Limb (tissue), 2 donors: Measurements from ENCODE around the gene UBL4A.

ENCODE experiments used
- DNase-seq, 2 donors: peaks; one replicate each; pipeline ENCODE4 v3.0.0-alpha.2; 2016; ENCODE audit errors: extremely low spot score in 2 of 2

UBL4A gene

DNA sequence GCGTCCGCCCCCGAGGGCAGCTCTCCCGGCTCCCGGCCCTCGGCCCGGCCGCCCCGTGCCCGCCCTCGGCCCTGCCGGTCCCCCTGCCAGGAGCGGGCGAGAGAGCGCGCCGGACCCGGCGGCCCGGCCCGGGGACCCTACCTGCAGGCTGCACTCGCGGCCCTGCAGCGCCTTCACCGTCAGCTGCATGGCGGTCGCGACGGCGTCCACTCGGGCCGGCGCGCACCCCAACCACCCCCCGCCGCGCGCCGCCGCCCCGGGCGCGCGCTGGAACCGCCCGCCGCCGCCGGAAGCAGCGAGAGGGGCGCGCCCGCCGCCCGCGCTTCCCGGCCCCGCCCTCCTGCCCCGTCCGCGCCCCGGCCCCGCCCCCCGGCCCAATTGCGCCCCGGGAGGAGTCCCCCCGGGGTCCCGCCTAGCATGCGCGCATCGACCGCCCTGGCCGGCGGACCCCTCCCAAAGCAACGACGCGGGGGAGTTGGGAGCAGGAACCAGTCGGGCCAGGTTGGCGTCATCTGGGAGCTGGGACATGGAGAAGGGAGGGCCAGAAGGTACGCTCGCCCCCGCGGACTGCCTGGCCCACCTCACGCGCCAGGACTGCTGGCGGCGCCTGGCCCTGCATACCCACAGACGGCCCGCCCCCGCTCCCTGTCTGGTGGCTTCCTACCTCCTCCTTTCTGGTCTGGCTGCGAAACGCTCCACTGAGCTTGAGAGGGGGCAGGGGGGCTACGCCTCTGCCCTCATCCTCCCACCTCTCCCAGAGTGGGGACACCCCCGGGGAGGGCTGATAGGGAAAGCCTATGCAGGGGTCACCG, at the start of gene UBL4A:
Gene UBL4A, minus strand, starts transcription at position 220 of the 812 bp plus-strand sequence. Its CDS starts 31 bp downstream, at position 189.
- DNase-seq: peak; percentile 15 to 77

GRCh38 chrX:154535892-154536291, 49.5 kb upstream of the UBL4A start:
- DNase-seq: no peak

DNA sequence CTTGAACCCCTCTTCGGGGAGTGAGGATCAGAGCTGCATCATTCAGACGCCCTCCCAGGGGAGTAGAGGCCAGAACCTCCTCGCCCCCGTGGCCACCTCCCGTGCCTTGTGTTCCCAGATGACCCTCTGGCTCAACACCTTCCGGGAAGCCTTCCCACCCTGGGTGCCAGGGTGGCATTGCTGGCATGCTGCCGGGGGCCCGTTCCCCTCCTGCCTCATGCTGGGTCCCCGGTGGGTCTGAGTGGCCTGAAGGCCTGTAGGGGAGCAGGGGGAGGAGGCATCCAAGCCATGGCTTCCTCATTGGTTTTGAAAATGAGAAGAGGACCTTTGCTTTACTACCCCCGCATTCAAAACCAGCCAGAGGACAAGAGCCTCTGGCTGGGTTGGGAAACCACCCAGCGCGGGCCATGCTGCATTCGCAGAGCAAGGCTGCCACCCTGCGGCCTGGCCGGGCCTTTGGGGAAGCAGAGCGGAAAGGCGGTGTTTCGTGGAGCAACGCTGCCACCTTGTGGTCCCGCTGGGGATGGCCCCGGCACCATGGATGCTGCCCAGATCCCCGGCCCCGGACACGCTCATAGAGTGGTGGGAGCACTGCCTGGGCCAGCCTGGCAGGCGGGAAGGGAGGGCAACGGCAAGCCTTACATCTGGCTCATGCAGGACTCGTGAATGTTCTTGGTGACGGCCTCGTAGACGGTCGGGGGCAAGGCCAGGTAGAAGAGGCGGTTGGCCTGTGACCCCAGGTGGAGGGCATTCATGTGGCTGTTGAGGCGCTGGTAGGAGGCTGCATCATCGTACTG, 48.3 kb upstream of the UBL4A start:
- DNase-seq: peak; percentile 72 to 90

DNA sequence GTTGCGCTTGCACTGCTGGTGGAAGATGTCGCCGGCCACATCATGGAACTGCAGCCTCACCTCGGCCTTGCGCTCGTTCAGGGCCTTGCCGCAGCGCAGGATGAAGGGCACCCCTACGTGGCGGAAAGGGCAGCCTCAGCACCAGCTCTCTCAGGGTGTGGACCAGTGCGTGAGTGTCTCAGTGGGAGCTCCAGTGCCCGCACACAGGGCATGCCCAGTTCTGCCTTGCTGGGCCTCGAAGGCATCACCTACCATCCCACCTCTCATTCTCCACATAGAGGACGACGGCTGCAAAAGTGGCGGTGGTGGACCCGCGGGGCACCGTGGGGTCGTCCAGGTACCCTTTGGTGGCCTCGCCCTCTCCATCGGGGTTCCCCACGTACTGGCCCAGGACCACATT, 46.3 kb upstream of the UBL4A start:
- DNase-seq: no peak

- DNase-seq: no peak
These were observed 45.2 kb upstream of the UBL4A start for GRCh38 chrX:154531626-154532025.

DNA sequence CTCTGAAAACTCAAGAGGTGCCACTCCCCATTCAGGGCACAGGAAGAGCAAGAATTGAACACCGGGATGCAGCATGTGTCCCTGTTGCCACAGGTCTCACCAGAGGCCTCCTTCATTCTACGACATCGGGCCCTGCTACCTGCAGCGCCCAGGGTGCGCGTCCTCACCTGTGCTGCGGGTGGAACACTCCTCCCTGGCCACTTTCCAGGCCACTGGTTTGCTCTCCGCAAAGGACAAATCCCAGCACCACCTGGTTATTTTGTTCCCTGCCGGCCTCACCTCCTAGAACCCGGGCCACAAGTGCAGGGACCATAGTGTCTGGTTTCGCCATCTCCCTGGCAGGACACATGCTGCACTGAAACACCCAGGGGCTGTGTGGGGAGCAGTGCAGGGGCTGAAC, 43.9 kb upstream of the UBL4A start:
- DNase-seq: no peak

GRCh38 chrX:154529206-154529612, 42.8 kb upstream of the UBL4A start:
- no peak for DNase-seq

- DNase-seq: peak; percentile 81 to 88
These were observed 40.7 kb upstream of the UBL4A start for GRCh38 chrX:154526901-154527675.

DNA sequence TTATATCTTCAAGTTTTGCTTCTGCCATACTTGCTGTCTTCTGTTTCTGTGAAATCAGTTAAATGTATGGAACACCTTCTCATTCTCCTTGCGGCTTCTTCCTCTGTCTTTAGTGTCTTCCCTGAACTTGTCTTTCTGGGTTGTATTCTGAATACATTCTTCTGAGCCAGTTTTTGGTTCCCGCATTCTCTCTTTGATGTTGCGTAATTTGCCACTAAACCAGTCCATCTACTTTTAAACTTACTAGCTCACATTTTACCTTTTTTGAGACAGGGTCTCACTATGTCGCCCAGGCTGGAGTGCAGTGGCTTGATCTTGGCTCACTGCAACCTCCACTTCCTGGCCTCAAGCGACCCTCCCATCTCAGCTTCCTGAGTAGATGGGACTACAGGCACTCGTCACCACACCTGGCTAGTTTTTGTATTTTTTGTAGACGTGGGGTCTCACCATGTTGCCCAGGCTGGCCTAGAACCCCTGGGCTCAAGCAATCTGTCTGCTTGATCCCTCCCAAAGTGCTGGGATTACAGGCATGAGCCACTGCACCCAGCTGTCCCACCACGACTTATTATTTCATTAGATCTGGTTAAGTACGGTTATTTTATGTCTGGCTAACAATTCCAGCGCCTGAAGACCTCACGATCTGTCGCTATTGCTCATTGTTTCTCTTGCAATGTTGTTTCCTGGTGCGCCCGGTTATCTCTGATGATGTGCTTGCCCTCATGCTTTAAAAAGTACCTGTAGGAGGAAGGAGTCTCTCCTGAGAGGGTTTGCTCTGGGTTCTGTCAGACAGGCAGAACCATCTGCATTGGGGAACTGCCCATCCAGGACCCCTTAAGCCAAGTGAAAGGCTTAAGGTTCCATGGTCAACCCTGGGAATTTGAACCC, 39.4 kb upstream of the UBL4A start:
- no peak for DNase-seq

- no peak for DNase-seq
These were observed 33.0 kb upstream of the UBL4A start for GRCh38 chrX:154519389-154519788.

GRCh38 chrX:154517101-154517781, 30.8 kb upstream of the UBL4A start:
- DNase-seq: no peak

DNA sequence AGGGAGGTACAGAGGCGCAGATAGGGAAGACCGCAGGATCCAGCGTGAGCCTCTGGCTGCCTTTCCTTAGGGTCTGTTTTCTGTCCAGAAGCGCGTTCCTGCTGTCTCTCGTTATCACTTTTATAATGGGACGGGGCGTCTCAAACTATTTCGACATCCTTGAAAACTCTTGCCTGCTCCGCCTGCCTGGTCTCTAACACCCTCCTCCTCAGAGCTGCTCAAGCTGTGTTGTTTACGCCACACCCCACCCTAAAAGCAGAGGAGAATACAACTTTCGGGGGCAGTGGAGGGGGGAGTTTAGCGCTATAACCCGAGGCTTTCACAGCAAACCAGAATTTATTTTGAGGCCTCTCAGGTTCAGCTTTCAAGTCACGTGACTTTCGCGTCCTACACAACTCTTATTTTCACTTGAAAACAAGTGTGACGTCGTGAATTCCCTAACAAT, 30.3 kb upstream of the UBL4A start:
- DNase-seq: peak; percentile 51 to 56

- DNase-seq: peak; percentile 89 to 96
These were observed 29.7 kb upstream of the UBL4A start, which contains the start of gene FAM3A for GRCh38 chrX:154515966-154516655. TSS of gene FAM3A (minus strand) at chrX:154516232. CDS start at chrX:154515772, 460 bp downstream.

GRCh38 chrX:154515090-154515965, 28.9 kb upstream of the UBL4A start:
- no peak for DNase-seq

GRCh38 chrX:154513716-154514115, 27.3 kb upstream of the UBL4A start:
- DNase-seq: no peak

GRCh38 chrX:154512879-154513553, 26.6 kb upstream of the UBL4A start:
- no peak for DNase-seq

DNA sequence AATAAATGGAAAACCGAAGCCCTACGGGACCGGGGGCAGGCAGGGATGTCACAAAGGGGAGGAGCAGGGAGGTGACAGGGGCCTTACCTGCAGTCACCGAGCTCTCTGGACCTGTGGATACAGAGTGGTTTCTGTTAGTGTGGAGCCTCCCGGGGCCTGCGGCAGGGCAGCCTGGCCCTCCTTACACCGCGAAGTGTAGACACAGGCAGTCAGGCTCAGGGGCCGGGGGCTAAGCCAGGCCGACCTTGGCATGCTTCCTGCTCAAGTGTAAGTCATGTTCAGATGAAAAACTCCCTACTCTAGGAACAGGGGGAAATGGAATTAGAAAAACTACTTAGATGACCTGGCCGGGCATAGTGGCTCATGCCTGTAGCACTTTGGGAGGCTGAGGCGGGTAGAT, 25.3 kb upstream of the UBL4A start:
- DNase-seq: no peak

GRCh38 chrX:154509455-154509854, 23.0 kb upstream of the UBL4A start:
- no peak for DNase-seq
